ENCODE measurements around the gene C15orf39.

C15orf39 gene

DNA sequence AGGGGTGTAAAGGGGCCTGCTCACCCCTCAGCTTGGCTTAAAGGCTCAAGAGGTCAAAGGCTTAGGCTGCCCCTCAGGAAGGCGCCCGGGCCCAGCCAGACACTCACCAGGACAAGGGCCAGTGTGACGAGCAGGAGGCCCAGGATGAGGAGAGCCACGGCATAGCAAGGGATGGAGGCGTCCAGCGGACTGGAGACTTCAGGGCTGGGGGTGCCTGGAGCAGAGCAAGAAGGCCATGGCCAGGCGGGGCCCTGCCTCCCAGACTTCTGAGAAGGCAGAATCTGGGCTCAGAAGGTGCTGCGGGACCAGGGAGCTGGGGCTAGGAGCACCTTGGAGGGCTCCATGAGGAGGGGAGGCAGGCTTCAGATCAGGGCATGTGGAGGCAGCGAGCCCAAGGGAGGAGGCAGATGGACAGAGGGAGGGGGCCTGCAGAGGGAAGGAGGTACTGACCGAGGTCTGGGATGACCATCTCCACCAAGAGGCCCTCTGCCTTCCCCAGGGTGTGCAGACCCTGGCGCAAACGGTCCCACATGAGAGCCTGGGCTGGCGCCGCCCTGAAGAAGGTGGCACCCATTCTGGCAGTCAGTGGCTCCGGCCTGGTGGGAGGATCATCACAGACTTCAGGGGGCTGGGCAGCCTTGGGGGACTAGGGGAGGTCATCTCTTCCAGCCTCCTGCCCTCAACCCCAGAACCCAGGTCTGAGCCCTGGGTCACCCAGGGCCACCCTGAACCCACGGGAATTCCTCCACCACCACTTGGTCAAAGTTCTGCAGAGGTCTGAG lies 24.5 kb downstream of the C15orf39 start:
- TF ChIP-seq, protein P1, sequence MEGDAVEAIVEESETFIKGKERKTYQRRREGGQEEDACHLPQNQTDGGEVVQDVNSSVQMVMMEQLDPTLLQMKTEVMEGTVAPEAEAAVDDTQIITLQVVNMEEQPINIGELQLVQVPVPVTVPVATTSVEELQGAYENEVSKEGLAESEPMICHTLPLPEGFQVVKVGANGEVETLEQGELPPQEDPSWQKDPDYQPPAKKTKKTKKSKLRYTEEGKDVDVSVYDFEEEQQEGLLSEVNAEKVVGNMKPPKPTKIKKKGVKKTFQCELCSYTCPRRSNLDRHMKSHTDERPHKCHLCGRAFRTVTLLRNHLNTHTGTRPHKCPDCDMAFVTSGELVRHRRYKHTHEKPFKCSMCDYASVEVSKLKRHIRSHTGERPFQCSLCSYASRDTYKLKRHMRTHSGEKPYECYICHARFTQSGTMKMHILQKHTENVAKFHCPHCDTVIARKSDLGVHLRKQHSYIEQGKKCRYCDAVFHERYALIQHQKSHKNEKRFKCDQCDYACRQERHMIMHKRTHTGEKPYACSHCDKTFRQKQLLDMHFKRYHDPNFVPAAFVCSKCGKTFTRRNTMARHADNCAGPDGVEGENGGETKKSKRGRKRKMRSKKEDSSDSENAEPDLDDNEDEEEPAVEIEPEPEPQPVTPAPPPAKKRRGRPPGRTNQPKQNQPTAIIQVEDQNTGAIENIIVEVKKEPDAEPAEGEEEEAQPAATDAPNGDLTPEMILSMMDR (IDR thresholded peaks at IDR 0.05) = no peak

DNA sequence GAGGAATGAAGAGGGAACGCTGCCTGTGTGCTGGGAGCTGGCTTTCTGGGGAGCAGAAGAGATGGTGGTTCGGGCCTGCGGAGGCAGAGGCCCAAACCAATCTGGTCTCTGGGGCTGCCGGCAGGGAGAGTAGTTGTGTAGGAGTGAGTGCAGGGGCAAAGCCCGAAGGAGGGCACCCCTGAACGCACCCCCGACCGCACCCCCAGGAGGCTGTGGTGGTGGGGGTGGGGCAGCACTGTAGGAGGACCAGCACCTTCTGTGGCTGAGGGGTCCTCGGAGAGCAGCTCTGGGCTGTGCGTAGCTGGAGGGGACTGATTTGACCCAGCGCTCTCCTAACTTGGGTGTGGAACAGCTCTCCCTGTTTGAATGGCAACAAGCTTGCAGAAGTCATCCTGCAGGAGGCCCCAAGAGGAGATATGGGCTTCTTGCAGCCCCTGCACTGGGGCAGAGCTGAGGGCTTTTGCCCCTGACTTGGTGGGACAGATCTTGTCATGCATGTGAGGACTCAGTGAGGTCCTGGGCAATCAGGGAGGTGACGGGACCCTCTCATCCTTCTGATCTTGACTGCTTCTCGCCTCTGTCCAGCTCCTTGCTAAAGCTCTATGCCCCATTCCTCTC lies 26.1 kb downstream of the C15orf39 start:
- TF ChIP-seq, protein P1 (IDR thresholded peaks at IDR 0.05) = no peak

DNA sequence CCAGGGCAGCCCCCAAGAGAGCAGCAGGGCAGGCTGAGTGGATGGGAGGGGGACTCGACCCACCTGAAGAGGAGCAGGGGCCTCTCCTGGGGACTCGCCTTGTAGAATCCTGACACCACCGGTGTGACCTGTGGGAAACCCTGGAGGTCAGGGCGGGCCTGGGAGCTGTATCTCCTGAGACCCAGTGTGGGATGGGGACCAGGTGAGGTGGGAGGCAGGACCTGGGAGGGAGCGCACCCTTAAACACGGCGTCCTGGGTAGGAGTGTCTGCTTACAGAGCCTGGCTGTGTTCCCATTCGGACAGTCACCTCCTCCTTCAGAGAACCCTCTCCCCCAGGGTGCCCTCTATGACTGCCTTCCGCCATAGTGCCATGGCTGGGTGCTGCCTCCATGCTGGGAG lies 27.1 kb downstream of the C15orf39 start:
- TF ChIP-seq, protein P1 (IDR thresholded peaks at IDR 0.05) = no peak

DNA sequence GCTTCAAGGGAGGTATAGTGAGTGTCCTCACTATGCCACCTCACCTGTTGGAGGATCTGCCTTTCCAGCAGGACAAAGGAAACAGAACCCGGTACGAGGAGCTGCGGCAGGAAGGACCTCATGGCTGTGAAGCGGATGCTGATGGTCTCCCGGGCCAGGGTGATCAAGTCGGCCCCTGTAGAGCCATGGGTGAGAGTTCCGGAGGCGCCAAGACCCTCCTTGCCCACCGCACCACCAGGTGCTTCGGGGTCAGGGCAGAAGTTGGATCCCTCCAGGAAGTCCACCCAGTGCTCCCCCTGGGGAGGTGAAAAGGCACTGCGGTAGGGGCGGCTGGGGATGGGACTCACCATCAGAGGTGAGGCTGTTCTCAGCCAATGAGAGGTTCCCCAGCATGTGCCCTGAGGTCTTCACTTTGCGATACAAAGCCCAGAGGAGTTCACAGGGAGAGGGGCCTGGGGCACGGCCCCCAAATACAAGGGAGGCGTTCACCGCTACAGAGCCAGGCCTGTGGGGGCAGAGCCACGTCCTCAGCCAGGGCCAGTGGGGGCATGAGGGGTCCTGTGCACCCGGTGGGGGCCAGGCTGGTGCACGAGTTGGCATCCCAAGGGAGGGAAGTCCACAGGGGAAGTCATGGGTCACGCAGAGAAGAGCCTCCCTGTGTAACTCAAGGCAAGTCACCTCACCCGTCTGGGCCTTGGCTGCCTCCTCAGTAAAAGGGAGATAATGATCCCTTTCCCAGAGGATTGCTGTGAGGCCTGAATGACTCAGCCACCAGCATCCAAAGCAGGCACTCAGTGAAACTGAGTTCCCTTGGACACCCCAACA lies 27.7 kb downstream of the C15orf39 start:
- TF ChIP-seq, protein P1 (IDR thresholded peaks at IDR 0.05) = no peak

DNA sequence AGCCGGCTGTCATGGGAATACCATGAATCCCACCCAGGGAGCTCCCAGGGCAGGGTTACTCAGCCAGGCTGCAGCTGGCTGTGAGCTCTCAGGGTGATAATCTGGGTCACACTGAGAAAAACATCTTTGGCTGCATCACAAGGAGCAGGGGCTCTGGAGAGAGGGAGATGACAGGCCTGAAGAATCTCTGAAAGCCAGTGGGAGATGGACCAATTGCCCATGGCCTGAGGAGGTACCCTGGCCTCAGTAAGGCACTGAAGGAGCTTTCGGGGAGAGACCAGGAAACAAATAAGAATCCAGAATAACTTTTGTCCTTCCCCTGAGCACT lies 28.3 kb downstream of the C15orf39 start:
- TF ChIP-seq, protein P1 (IDR thresholded peaks at IDR 0.05) = no peak

DNA sequence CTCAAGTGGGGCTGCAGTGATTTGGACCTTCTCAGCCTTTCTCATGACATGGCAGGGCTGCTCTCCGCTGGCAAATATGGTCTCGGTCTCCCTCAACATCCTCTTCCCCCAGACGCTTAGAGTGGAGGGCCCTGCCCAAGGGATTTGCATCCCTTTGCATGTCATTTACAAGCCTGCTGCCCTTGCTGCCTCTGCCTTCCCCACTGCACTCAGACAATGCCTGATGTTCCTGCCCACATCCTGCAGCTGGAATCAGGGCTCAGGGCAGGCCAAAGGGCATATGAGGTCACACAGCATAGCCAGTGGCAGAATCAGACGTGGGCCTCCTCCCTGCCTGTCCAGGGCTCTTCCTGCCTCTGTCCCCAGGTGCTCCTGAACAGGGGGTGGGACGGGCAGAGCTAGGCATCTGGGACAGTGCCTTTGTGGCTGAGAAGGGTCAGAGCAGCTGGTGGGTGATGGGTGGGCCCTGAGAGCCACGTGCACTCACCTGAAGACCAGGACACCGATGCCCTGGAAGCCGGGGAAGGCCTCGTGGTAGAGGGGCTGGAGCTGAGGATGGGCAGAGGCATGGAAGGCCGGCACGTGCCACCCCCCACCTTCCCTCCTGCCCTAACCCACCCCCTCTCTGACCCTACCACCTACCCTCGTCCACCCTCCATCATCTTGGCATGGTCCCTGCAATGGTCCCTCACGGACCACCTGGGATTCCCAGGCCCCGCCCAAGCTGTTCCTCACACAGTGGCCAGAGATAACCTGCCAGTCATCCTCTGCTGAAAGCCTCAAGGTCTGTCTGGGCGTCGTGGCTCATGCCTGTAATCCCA lies 29.1 kb downstream of the C15orf39 start:
- TF ChIP-seq, protein P1 (IDR thresholded peaks at IDR 0.05) = no peak

DNA sequence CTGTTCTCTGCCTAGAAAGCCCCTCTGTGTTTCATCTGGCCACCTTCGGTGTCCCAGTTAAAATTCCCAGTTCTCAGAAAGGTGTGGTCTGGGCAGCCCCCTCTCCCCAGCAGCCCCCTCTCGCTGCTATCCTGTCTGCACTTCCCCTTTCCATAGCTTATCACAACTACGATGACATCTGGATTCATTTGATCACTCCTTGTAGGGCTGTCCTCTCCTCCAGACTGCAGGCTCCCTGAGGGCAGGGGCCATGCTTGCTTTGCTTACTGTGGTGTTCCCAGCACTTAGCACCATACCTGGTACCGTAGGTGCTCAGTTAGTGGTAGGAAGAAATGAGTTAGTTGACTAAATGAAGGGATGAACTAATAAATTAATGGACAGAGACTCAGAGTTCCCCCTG lies 30.2 kb downstream of the C15orf39 start:
- TF ChIP-seq, protein P1 (IDR thresholded peaks at IDR 0.05) = no peak
